Activated T-helper 9 cell treated with anti-CD3 and anti-CD28 coated beads, Interleukin-2, amount 50 U/mL, for 16 hours (primary cell): ENCODE results near the gene RMND5A.

Source experiments
- DNase-seq: peaks from one replicate; pipeline ENCODE4 v3.0.0-alpha.2; 2020; ENCODE audit warnings: low read depth

The RMND5A gene

GRCh38 chr2:86765310-86765695, 45.2 kb downstream of the RMND5A start:
- DNase-seq: no peak

- DNase-seq: no peak
Measured at GRCh38 chr2:86768189-86768949, 48.3 kb downstream of the RMND5A start.

- DNase-seq: no peak
Measured at GRCh38 chr2:86769838-86770237, 49.7 kb downstream of the RMND5A start.

DNA sequence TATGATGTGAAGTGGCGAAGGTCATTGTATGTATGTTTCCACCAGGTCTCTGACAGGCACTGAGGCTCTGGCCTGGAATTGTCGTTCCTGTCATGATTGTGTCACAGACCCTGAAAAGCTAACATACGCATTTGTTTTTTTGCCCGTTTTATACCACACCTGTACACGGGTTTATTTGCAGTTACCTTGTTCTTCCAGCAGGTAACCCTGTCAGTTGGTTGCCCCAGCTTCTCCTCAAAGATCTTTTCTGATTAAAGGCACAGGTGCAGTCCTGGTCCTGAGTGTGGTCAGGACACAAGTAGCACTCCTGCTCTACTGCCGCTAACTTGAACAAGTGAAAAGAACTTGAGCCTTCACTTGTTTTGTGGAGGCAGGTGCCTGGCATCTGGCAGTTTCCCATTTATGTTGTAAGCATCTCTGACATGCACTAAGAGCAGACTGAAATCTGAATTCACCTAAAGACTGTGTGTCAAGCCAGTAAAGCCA, 50.8 kb downstream of the RMND5A start:
- no peak for DNase-seq

- no peak for DNase-seq
Measured at GRCh38 chr2:86772611-86773010, 52.5 kb downstream of the RMND5A start.

DNA sequence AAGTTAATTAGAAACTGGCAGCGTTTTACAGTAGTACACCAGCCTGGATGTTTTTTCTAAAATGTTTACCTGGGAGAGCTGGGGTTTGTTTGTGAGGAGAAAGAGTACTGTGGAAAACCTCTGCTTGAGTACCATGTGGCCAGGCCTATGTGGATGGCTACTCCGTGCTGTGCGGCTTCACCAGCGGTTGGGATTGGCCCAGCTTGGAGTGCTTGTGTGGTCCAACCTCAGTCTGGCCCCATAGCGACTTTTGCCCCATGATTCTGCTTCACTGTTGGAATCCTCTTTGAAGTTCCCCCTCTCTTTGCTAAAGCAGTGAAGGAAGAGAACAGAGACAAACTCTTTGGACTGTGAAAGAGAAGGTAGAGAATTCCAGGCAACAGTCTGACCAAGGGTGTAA, 54.8 kb downstream of the RMND5A start:
- DNase-seq: no peak

DNA sequence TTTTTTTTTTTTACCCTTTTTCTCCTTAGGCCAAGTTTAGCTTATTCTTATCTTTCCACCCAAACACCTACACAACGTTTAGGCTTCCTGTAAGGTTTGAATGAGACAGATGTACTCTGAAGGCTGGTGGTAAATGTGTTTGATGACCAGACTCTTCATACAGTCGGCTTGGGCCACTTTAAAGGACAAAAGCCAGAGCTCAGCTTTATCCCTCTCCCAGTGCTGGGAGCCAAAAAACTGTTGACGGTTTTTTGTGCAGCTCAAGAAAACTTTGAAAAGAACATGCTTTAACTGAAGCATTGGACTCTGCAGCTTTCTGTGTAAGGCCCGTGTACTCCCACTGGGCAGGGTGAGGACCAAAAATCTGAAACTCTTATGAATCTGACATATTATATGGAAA, 55.2 kb downstream of the RMND5A start:
- no peak for DNase-seq

GRCh38 chr2:86776532-86776931, 56.4 kb downstream of the RMND5A start:
- DNase-seq: no peak

- no peak for DNase-seq
Measured at GRCh38 chr2:86778957-86779356, 58.9 kb downstream of the RMND5A start.

- no peak for DNase-seq
Measured at GRCh38 chr2:86779971-86780370, 59.9 kb downstream of the RMND5A start.

GRCh38 chr2:86781363-86781762, 61.3 kb downstream of the RMND5A start:
- DNase-seq: no peak

- no peak for DNase-seq
Measured at GRCh38 chr2:86782748-86783147, 62.7 kb downstream of the RMND5A start.

DNA sequence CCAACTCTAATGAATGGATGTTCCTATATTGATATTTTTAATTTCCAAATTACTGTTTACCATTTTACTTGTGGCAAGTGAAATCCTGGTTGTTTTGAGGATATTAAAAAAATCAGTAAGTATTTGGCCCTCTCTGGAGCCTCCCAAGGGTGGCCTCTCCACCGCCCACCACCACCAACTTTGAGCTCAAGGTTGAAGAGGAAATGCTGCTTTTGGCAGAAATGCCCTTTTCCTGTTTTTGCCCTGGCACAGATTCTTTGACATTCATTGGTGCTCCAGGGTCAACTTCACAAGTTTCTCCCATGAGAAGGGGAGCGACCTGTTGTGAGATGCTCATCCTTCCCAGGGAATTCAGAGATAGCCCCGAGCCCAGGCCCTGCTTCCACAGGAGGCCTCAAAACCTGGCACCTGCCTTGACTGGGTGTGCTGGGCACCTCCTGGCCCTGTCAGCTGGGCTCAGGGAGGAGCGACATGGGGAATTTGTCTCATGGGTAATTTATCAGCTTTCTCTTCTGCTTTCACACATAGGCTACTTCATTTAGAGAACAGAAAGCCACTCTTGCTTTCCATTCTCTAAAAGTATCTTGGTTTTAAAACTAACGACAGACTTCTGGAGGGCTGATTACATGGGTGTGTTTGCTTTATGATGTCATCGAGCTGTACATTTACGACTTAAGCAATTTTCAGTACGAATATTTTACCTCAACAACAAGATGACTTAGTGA, 63.7 kb downstream of the RMND5A start:
- DNase-seq: no peak

DNA sequence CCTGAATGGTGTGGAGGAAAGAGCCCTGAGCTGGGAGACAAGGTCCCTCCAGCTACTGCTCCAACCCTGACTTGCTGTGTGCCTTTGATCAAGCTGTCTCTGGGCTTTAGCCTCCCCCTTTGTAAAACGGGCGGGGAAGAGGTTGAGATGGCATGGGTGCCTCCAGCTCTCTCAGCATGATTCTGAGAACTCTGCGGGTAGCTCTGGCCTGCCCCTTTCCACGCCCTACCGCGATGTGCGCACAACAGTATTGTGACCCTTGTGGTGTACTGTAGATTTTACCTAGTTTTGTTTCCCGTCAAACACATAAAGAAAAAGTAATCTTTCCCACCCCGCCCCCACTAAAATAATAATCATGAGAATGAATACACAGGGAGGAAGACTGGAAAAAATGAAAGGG, 65.4 kb downstream of the RMND5A start:
- DNase-seq: no peak

DNA sequence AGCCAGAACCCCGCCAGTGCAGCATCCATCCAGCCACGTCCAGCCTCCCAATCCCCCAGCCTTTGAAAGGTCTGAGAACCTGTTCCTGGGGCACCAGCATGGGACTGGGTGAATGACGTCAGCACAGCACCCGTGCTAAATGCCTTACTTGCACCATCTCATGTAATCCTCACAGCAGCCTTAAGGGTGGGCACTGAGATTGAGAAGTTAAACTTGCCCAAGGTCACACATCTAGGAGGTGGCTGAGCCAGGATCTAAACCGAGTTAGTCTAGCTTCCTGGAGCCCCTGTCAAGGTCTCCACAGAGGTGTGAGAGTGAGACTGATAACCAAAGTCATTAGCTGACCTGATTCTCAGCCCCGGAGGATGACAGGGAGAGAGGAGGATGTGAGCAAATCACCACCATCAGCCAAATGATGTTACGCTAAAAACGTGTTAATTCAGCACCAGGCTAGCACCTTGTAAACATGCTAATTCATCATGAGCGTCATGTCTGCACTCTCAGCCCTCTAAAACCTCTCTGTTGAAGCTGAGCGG, 66.0 kb downstream of the RMND5A start:
- no peak for DNase-seq

GRCh38 chr2:86787736-86788135, 67.6 kb downstream of the RMND5A start:
- no peak for DNase-seq

- no peak for DNase-seq
Measured at GRCh38 chr2:86788165-86788564, 68.1 kb downstream of the RMND5A start.

- no peak for DNase-seq
Measured at GRCh38 chr2:86788881-86789686, 69.0 kb downstream of the RMND5A start.

DNA sequence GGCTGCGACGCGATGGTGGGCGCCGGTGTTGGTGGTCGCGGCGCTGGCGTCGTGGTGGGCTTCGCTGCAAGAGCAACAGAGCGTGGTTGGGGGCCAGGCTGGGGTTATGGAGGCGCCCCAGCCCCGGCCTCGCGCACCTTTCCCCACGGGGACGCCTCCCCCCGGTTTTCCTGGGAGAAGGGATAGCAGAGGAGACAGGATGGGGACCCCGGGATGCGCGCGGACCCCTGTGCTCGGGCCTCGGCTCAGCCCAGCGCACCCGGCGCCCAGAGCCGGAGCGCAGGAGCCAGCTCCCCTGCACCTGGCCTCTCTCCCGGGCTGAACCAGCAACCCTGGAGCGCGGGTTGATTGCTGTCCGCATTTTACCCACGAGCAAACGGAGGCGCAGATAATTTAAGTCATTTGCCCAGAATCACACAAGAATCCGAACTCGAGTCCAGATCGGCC, 69.6 kb downstream of the RMND5A start:
- no peak for DNase-seq

DNA sequence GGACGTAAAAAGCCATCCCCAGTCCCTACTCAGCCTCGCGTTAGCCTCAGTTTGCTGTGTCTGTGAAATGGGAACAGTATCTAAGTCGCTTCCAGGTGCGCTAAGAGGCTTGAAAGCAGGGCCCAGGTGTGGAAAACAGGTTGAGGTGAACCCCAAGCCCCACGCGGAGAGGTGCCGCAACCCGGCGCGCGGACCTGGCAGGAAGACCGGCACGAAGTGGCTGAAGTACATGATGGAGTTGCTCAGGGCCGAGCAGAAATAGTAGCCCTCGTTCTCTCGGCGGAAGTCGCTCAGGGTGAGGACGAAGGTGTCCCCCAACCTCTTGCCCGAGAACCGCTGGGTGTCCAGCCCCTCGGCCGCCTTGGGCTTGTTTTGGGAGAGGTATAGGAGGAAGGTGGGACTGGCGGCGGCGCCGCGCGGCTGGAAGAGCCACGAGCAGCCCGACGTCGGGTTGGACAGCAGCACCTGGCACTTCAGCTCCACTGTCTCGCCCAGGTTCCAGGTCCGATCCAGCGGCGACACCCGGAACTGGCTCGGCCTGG, 70.1 kb downstream of the RMND5A start:
- no peak for DNase-seq

DNA sequence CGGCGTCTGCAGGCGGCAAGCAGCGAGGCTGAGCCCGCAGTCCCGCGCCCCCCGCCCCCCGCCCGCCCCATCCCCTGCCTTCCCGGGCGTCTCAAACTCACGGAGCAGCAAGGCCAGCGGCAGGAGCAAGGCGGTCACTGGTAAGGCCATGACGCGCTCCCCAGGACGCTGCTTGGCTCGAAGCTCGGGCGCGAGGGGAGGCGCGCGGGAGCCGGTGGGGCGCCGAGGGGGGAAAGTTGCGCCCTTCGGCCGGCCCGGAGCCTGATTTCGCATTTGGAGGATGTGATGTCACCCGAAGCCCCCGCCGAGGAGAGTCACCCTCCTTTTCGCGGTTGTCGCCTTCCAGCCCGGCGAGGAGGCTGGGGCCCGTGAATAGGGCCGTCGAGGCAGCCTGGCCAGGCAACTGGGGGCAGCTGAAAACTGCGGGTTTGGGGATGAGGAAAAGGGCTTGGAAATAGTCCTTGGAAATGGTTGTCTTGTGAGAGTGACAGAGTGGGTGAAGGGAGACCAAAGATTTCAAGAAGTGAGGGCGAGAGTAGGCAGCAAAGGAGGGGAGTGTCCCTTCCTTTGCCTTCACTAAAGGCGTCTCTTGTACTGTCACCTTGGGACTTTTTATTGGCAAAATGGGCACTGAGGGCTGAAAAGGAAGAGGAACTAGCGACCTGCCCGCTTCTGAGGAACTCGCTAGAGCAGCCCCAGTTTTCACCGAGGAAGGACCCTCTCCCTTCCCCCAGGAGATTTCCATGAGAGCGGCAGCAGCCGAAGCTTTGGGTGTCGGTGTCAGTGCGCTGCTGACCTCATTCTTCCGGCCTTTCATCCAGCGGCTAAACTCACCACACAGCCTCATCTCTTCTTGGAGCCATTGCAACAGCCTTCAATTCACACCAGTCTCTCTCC, 70.8 kb downstream of the RMND5A start, which contains the start of gene CD8A:
CD8A (minus strand) TSS at position 238 of the 897 bp plus-strand sequence; CDS start at position 150, 88 bp downstream.
- no peak for DNase-seq
